HCT116 (cell line): ENCODE results near the gene RPRD1B. TPM values are rescaled to one million over a fixed set of nuclear protein-coding genes. Genes with fewer than 3 reads are reported as not detected.

Source experiments
- ATAC-seq: fragments of 200-7000 bp; cut with Tn5 transposase; 2 replicates; pipeline ENCODE4 v1.9.1; 2020; ENCODE audit warnings: mild to moderate bottlenecking, moderate library complexity
- BruUV-seq: library from RNA; stranded (reverse); fragments of 400-500 nt; replicated peaks from 2 replicates; lab custom pipeline; 2021; lab: Mats Ljungman, UMichigan
- CTCF ChIA-PET: fragments of 300-600 bp; sonication (Branson Sonifier 250); formaldehyde crosslinking; loops from one replicate; lab custom pipeline; 2021; ENCODE audit warnings: antibody characterized with exemption; lab: Charles Lee
- POLR2A ChIA-PET: fragments of 300-600, 350-600 bp; sonication (Branson Sonifier 250); formaldehyde crosslinking; loops from one replicate; lab custom pipeline; 2021; ENCODE audit warnings: antibody characterized with exemption; lab: Charles Lee
- RAD21 ChIA-PET, 2 experiments: fragments of 300-600 bp; sonication (Branson Sonifier 250); formaldehyde crosslinking; loops; one replicate each; lab custom pipeline; 2023; ENCODE audit warnings: low total read pairs in 2 of 2; ENCODE audit not compliant: uncharacterized antibody in 2 of 2, unreplicated experiment in 2 of 2, low non-redundant PET in 1 of 2; lab: Charles Lee
- DNase-seq: peaks from one replicate; pipeline ENCODE4 v3.0.0-alpha.2; 2010; ENCODE audit warnings: low read depth, low spot score
- H2AFZ ChIP-seq: fragments of 200-600 bp; shearing (Covaris generic), sonication (generic); 2 replicates; pipeline ENCODE4 v1.6.1; 2017; ENCODE audit warnings: low read depth, mixed run types, mixed read lengths, antibody characterized with exemption, low read length; ENCODE audit not compliant: poor library complexity, severe bottlenecking
- H3K27ac ChIP-seq: 2 replicates; pipeline ENCODE4 v1.5.1; 2012; ENCODE audit warnings: low read depth, low read length
- H3K27me3 ChIP-seq: fragments of 200-600 bp; sonication (generic); 2 replicates; pipeline ENCODE4 v1.6.1; 2016; ENCODE audit warnings: mixed run types, low read length, mixed read lengths; ENCODE audit not compliant: insufficient read depth
- H3K36me3 ChIP-seq, 2 experiments: fragments of 200-500 bp in 1 of 2; fragments of 200-600 bp in 1 of 2; sonication (Bioruptor generic) in 1 of 2; sonication (generic) in 1 of 2; 2 replicates each; pipeline versions ENCODE4 v1.5.1 to v1.6.1; 2014 to 2016; ENCODE audit warnings: low read length in 2 of 2, inconsistent platforms in 1 of 2, mixed read lengths in 1 of 2, mixed run types in 1 of 2; ENCODE audit not compliant: insufficient read depth in 2 of 2, control insufficient read depth in 1 of 2
- H3K4me1 ChIP-seq, 2 experiments: fragments of 200-600 bp in 1 of 2; sonication (generic) in 1 of 2; 2 replicates each; pipeline versions ENCODE4 v1.5.1 to v1.6.1; 2012 to 2017; ENCODE audit warnings: low read length in 2 of 2, inconsistent platforms in 1 of 2, mild to moderate bottlenecking in 1 of 2, mixed read lengths in 1 of 2, mixed run types in 1 of 2, moderate library complexity in 1 of 2; ENCODE audit not compliant: insufficient read depth in 2 of 2, control insufficient read depth in 1 of 2
- H3K4me2 ChIP-seq: fragments of 200-600 bp; sonication (generic); 2 replicates; pipeline ENCODE4 v1.6.1; 2017; ENCODE audit warnings: mixed run types, low read length, mixed read lengths
- H3K4me3 ChIP-seq, 2 experiments: fragments of 200-600 bp in 1 of 2; sonication (generic) in 1 of 2; replicated peaks in 1 of 2; 2 replicates each; pipeline ENCODE4 v1.5.1; 2011 to 2016; ENCODE audit warnings: low read length in 2 of 2, control low read depth in 1 of 2, low read depth in 1 of 2, mild to moderate bottlenecking in 1 of 2, mixed read lengths in 1 of 2, mixed run types in 1 of 2
- H3K79me2 ChIP-seq: fragments of 200-600 bp; sonication (generic); 2 replicates; pipeline ENCODE4 v1.6.1; 2017; ENCODE audit warnings: mild to moderate bottlenecking, mixed run types, low read length, moderate library complexity, mixed read lengths; ENCODE audit not compliant: insufficient read depth
- H3K9ac ChIP-seq: fragments of 200-600 bp; sonication (generic); 2 replicates; pipeline ENCODE4 v1.6.1; 2016; ENCODE audit warnings: low read length, mixed read lengths
- H3K9me2 ChIP-seq: fragments of 200-600 bp; sonication (generic), shearing (Covaris generic); 2 replicates; pipeline ENCODE4 v1.6.1; 2017; ENCODE audit warnings: mixed run types, mild to moderate bottlenecking, moderate library complexity; ENCODE audit not compliant: insufficient read depth
- H3K9me3 ChIP-seq, 2 experiments: fragments of 200-500 bp in 1 of 2; fragments of 200-600 bp in 1 of 2; sonication (Bioruptor generic) in 1 of 2; sonication (generic) in 1 of 2; 2 replicates each; pipeline ENCODE4 v1.6.1; 2014 to 2017; ENCODE audit warnings: low read length in 2 of 2, mixed read lengths in 2 of 2, inconsistent platforms in 1 of 2, low read depth in 1 of 2, mild to moderate bottlenecking in 1 of 2, mixed run types in 1 of 2, moderate library complexity in 1 of 2; ENCODE audit not compliant: control insufficient read depth in 1 of 2, insufficient read depth in 1 of 2
- H4K20me1 ChIP-seq: fragments of 200-600 bp; sonication (generic), shearing (Covaris generic); 2 replicates; pipeline ENCODE4 v1.6.1; 2017; ENCODE audit warnings: mixed run types, mild to moderate bottlenecking, moderate library complexity; ENCODE audit not compliant: insufficient read depth
- ATF3 ChIP-seq: IDR thresholded peaks from 2 replicates; pipeline ENCODE4 v1.6.1; 2012
- ELF1 ChIP-seq: IDR thresholded peaks from 2 replicates; pipeline ENCODE4 v1.6.1; 2012; ENCODE audit warnings: low read depth, borderline replicate concordance
- EZH2 ChIP-seq: fragments of 200-600 bp; sonication (generic); IDR thresholded peaks from 2 replicates; pipeline ENCODE4 v1.6.1; 2017; ENCODE audit warnings: antibody characterized with exemption, mixed run types
- FOSL1 ChIP-seq: IDR thresholded peaks from 2 replicates; pipeline ENCODE4 v1.6.1; 2012; ENCODE audit warnings: low read depth
- JUND ChIP-seq: IDR thresholded peaks from 2 replicates; pipeline ENCODE4 v1.6.1; 2012
- POLR2AphosphoS5 ChIP-seq: IDR thresholded peaks from 2 replicates; pipeline ENCODE4 v1.6.1; 2011; ENCODE audit warnings: mild to moderate bottlenecking, low read depth, low read length, moderate library complexity
- RAD21 ChIP-seq: IDR thresholded peaks from 2 replicates; pipeline ENCODE4 v1.6.1; 2012; ENCODE audit warnings: low read depth, mild to moderate bottlenecking
- SP1 ChIP-seq: IDR thresholded peaks from 2 replicates; pipeline ENCODE4 v1.6.1; 2012; ENCODE audit warnings: low read depth
- SRF ChIP-seq: IDR thresholded peaks from 2 replicates; pipeline ENCODE4 v1.6.1; 2012; ENCODE audit warnings: low read depth
- ZBTB33 ChIP-seq: IDR thresholded peaks from 2 replicates; pipeline ENCODE4 v1.6.1; 2011; ENCODE audit warnings: mild to moderate bottlenecking, low read length, moderate library complexity; ENCODE audit not compliant: insufficient replicate concordance; ENCODE audit errors: extremely low read depth
- ZFX ChIP-seq: fragments of 450-650 bp; IDR thresholded peaks from 2 replicates; pipeline ENCODE4 v1.6.1; 2017
- intact Hi-C: fragments of 100-400 bp; cut with micrococcal nuclease; formaldehyde crosslinking; loops from 2 replicates; pipeline ENCODE4 v1.10.0; 2022
- total RNA-seq: library from RNA; stranded (reverse); gene quantifications from one replicate; pipeline ENCODE4 v1.2.1, GENCODE V29; 2021; ENCODE audit not compliant: unreplicated experiment

Gene RPRD1B
- total RNA-seq, 1 experiment from 2014 or later = 30.7 TPM

GRCh38 chr20:38119446-38119845, 85.9 kb downstream of the RPRD1B start:
- Histone ChIP-seq H3K4me3 (no peak overlapping the region), H3K4me2 (no peak overlapping the region), H3K9me2 (no peaks in the 10 kb centered on the region), H3K9ac (no peak overlapping the region), H3K9me3 (no peaks in the 10 kb centered on the region), H3K4me1 (peaks cover 0 to 22% of the 10 kb centered on the region in 2 experiments; a peak in 2 of 4 replicates), H3K79me2 (no peaks in the 10 kb centered on the region), H3K27ac (no peak overlapping the region), H2AFZ (no peak overlapping the region), H3K36me3 (no peaks in the 10 kb centered on the region), H4K20me1 (no peaks in the 10 kb centered on the region), H3K27me3 (no peaks in the 10 kb centered on the region)
- TF ChIP-seq ATF3 (no peak), POLR2AphosphoS5 (no peak), ZFX (no peak), RAD21 (no peak), ELF1 (no peak), ZBTB33 (no peak), EZH2 (no peak), SRF (no peak), FOSL1 (no peak), SP1 (no peak), JUND (no peak)
- DNase-seq (no peak), ATAC-seq (no peak)
- ChIA-PET RAD21 (no interaction called here), POLR2A (no interaction called here), CTCF (no interaction called here)
- BruUV-seq = no TSS peak
- intact Hi-C loops = no loop called here
